Islet precursor cell (in vitro differentiated cells): Measurements from ENCODE around the gene IRX1.

Experiments
- DNase-seq: peaks from one replicate; pipeline ENCODE4 v3.0.0-alpha.2; 2018

The IRX1 gene

DNA sequence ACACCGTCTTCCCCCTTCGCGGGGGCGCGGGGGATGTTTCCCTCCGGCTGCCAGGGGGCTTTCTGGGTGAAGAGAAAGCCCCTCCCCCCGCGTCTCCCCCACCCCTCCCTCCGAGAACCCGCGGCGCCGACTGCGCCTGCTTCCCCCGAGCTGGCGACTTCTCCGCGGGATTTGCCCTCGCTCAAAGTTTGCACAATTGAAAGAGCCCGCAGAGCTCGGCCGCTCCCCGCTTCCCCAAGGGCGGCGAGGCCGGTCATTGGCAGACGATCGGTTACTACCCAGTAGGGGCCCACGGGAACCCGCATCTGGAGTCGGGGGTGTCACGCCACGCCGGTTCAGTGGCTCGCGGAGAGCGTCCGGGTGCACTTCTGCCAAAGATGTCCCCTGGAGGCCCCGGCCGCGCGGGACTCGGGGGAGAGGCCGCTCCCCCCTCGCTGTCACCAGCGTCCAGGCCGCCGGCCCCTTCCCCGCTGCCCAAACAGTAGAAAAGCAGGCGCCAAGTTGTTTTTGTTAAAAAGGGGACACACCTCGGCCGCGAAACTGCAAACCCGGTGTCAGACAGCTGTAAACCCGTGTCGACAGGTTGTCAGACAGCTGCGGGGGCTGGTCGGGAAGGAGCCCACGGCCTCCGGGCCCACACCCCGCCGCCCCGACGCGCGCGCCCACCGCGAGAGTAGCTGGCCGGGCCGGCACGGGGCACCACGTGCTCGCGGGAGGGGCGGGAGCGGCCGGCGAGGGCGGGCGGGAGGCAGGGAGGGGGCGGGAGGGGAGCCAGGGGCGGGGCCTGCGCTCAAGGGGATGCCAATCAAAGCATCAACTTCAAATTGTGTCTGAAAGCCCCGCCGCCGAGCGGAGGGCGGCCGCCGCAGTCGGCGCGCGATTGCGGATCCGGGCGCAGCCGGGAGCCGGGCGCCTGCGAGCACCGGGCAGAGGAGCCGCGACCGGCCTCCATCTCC is at the start of gene IRX1:
Gene IRX1, plus strand, starts transcription at position 827 of the 956 bp plus-strand sequence. CDS start 274 bp downstream, outside the sequence.
- DNase-seq: no peak

- DNase-seq: no peak
Observed at GRCh38 chr5:3546028-3546427, 49.6 kb upstream of the IRX1 start.

DNA sequence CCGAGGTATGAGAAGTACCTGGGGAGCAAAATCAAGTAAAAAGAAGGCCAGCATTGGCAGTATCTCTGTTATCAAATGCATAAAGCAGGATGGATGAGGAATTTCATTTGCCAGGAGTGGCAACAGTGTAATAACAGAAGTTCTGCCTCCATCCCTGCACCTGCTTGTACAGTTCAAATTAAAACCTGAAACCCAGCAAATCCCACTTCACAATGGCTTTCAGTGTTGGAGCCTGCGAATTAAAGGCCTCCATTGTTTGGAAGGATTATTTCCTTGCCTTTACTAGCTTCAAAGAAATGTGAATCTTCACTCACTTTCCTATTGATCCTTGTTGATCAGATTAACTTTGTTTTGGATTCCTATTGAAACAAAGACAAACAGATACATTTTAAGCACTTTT is 31.5 kb upstream of the IRX1 start:
- no peak for DNase-seq

- DNase-seq: no peak
Observed at GRCh38 chr5:3564827-3565518, 30.7 kb upstream of the IRX1 start.

DNA sequence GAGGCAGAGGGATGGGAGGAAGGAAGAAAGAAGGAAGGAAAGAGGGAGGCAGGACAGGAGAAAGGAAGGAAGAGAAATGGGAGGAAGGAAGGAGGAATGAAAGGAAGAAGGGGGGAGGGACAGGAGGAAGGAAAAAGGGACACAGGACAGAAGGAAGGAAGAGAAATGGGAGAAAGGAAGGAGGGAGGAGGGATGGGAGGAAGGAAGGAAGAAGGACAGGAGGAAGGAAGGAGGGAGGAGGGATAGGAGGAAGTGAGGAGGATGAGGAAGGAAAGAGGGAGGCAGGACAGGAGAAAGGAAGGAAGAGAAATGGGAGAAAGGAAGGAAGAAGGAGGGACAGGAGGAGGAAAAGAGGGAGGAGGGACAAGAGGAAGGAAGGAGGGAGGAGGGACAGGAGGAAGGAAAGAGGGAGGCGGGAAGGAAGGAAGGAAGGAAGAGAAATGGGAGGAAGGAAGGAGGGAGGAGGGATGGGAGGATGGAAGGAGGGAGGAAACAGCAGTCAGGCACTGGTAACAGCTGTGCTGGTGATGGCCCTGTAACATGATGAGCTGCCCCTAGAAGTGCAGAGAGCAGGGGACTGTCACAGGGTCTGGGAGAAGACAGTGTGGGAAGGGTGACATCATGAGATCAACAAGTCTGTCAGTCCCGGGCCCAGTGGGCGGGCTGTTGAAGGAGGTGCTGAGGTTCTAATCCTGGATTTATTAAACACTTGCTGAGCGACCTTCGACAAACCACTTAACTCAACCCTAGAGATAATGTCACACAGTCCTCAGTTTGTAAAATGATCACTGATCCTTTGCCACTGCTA is 10.7 kb upstream of the IRX1 start:
- no peak for DNase-seq

DNA sequence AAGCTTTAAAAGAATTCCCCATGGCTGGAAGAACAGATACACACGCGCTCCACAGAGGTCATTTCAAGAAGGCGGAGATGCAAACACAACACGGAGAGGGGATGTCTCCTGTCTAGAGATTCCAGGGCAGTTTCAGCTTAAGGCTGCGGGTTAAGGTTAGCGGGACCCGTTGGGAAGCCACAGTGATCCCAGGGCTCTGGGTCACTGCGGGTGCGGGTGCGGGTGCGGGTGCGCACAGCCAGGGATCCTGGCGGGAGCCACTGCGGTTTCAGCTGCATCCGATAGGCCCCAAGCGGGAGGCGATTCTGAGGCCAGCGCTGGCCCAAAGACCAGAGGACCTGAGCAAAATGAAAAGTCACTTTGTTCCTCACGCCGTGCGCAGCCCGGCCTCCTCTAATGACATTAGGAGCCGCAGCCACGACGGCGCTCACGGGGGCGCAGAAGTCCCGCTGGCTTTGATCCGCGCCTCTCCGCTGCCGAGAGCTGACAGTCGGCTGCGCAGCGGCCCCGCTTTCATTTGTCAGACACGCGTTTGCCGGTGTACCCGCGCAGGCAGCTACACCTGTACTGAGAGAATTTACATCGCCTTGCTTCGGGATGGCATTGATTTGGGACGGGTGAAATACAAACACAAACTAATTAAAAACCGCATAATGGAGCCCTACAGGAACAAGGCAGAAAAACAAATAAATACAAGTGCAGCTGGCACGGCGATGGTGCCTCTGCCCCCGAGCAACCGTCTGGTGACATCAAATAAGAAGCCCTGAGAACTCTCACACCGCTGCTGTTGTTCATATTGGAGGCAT is 5.3 kb upstream of the IRX1 start:
- no peak for DNase-seq

DNA sequence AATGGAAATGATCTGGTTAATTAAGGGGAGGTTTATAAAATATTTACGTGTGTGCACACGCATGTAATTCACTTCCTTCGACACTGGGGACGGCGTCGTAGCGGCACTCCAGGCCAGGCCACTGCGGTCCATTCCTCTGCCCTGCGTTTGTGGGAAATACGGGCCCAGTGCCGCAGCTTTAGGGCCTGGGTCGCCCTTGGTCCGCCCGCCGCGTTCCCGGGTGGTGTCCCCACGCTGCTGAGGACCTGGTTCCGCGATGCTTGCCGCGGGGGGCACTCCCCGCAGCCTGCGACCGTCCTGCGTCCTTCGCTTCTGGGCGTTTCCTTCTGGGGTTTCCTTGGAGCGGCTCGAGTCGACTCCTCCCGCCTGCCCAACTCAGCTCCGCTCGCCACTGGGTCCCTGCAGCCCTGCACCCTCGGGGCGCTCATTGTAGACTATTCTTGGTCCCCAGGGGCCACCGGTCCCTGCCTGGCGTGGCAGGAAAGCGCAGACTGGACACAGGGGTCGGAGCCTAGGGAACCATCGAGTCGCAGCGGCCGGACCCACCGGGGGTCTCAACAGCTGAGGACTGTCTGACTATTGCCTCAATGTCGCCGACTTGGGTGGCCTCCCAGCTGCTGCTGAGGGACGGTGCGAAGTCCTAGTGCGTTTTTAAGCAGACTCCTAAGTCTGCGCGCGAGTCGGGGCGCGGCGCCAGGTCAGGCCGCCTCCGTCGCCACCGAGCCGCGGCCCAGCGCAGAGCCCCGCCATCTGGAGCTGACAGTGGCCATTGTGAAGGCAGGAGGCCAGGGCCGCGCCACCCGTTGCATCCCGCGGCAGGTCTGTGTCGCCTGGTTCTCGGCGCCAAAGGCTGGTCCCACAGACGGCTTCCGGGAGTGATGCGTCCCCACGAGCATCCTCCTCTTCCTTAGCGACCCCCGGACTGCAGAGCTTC is 4.4 kb upstream of the IRX1 start:
- no peak for DNase-seq

- DNase-seq: peak; percentile 57
Observed at GRCh38 chr5:3592298-3592697, 3.3 kb upstream of the IRX1 start.

DNA sequence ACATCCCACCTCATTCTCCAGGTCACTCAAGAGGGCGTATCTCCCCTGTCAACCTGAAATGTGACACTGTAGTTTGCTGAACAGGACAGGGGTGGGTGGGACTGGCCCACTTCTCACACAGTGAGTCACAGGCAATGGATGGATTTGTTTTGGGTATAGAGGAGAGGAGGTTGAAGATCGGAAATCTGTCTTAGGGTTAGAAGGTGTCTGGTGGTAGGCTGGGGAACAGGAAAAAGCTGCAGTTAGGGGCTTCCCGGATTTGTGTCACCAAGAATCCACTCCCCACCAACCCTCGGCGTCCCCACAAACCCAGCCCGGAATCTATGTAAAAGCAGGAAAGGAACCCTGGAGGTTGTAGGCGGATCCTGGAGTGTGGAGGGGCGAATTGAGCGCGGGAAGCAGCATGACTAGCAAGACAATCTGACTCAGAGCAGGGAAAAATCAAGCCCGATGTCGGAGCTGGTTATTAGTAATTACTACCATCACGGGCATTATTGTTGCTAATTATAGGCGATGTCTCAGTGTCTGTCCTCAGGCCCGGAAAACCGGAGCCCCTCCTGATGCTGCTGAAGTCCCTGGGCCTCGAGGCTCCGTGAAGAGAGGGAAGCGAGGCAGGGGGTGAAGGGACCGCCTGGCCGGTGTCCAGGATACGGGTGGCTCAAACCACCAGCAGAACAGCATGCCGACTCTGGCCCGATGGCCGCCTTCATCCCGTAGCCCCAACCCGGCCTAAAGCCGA is 1.7 kb upstream of the IRX1 start:
- DNase-seq: no peak

GRCh38 chr5:3594510-3595005 is 1.1 kb upstream of the IRX1 start:
- no peak for DNase-seq

- DNase-seq: no peak
Observed at GRCh38 chr5:3596261-3596825, 711 bp downstream of the IRX1 start.

- no peak for DNase-seq
Observed at GRCh38 chr5:3596857-3597166, 1.2 kb downstream of the IRX1 start.

GRCh38 chr5:3597167-3598007 is 1.8 kb downstream of the IRX1 start:
- DNase-seq: no peak

DNA sequence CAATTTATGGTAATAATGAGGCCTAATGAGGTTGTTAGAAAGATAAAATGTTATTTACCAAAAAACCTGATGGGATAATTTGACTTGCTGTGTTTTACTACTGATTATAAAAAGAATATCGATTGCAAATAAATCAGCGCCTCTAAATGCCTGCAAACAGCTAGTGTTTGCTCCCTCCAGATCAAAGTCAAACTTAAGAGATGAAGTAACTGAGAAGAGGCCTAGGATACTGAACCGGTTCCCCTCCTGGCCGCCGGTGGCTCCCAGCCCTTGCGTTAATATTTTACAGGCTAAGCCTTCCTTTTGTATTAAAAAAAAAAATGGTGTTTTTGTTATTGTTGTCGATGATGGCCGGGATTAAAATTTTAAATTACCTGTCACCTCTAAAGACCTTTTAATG is 2.6 kb downstream of the IRX1 start:
- DNase-seq: no peak

- no peak for DNase-seq
Observed at GRCh38 chr5:3598769-3599211, 3.2 kb downstream of the IRX1 start.

- peak; percentile 78 for DNase-seq
Observed at GRCh38 chr5:3599226-3600105, 3.8 kb downstream of the IRX1 start.

DNA sequence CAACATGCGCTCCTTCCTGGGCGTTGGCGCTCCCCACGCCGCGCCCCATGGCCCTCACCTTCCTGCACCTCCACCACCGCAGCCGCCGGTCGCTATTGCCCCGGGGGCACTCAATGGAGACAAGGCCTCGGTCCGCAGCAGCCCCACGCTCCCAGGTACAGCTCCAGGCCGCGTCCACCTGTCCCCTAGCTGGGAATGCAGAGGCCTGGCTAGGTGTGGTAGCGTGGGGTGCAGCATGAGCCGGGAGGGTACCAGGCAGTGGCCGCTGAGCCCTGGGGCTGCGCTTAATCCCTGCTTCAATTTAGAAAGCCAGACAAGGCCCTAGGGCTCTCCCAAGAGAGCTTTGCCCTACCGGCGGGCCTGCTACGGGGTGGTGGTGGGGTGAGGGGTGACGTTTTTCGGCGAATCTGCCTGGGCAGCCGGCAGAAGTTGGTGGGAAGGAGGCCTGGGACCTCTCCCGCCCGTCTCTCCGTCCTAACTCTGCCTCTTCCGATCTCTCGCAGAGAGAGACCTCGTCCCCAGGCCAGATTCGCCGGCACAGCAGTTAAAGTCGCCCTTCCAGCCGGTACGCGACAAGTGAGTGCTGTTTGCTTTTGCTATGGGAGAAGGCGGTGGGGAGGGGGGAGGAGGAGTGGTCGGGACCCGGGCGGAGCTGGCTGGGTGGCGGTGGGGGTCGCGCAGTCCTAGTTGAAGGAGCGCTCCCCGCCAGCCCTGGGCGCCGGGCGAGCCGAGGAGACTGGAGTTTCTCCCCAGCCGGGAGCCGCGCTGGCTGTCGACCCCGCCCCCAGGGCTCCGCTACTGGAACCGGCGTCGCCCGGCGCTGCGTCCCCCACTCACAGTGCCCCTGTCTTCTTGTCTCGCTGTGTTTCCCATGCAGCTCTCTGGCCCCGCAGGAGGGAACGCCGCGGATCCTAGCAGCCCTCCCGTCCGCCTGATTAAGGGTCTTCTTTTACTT is 4.8 kb downstream of the IRX1 start:
- DNase-seq: peak; percentile 78
